ENCODE results near the gene ZNF169. TPM values are rescaled to one million over a fixed set of nuclear protein-coding genes. Genes with fewer than 3 reads are reported as not detected.
"Not testable (repeated sequence)": the region's sequence is repeated elsewhere in the genome, so short reads cannot be mapped to it uniquely, and the experiment has no call there.

The ZNF169 gene
- total and polyA plus RNA-seq, 4 donors = 0.75 to 4.6 (median 1.4) TPM

DNA sequence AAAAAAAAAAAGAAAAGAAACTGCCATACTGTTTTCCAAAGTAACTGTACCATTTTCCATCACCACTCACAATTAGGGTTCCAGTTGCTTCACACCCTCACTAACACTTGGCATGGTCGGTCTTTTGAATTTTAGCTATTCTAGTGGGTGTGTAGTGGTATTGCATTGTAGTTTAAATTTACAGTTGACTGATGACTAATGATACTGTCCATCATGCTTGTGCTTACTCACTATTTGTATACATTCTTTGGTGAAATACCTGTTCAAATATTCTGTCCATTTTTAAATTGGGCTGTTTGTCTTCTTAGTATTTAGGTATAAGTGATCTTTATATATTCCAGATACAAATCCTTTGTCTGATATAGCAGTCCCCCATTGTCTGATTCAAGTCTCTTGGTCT, 36.2 kb upstream of the ZNF169 start:
- H3K4me1 ChIP-seq (ENCODE audit: control insufficient read depth in 4 of 4, insufficient read depth in 4 of 4, low read length in 3 of 4) = no peaks in the 10 kb centered on the region
- H3K4me3 ChIP-seq (ENCODE audit: low read depth in 1 of 3, low read length in 3 of 3) = no peak overlapping the region
- H3K27ac ChIP-seq (ENCODE audit: low read depth in 1 of 2, low read length in 2 of 2) = no peak overlapping the region
- 74% methylated on average over 1 of the region's 1 CpG for WGBS
- no peak overlapping the region for H3K9ac ChIP-seq (ENCODE audit: low read depth in 1 of 2, low read length in 2 of 2)
- DNase-seq (ENCODE audit: low spot score) = no peak
- TF ChIP-seq EGR1 (IDR thresholded peaks at IDR 0.05; ENCODE audit: low read depth in 2 of 2) = no peak
- no peak for TF ChIP-seq GABPA (IDR thresholded peaks at IDR 0.05 in 1 of 2, conservative IDR thresholded peaks at IDR 0.05 in 1 of 2)
- TF ChIP-seq, protein P1, sequence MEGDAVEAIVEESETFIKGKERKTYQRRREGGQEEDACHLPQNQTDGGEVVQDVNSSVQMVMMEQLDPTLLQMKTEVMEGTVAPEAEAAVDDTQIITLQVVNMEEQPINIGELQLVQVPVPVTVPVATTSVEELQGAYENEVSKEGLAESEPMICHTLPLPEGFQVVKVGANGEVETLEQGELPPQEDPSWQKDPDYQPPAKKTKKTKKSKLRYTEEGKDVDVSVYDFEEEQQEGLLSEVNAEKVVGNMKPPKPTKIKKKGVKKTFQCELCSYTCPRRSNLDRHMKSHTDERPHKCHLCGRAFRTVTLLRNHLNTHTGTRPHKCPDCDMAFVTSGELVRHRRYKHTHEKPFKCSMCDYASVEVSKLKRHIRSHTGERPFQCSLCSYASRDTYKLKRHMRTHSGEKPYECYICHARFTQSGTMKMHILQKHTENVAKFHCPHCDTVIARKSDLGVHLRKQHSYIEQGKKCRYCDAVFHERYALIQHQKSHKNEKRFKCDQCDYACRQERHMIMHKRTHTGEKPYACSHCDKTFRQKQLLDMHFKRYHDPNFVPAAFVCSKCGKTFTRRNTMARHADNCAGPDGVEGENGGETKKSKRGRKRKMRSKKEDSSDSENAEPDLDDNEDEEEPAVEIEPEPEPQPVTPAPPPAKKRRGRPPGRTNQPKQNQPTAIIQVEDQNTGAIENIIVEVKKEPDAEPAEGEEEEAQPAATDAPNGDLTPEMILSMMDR (IDR thresholded peaks at IDR 0.05; ENCODE audit: low read depth, low read length, missing input control) = no peak
- no peak for TF ChIP-seq FOXA1 (IDR thresholded peaks at IDR 0.05)
- TF ChIP-seq SP1 (IDR thresholded peaks at IDR 0.05) = no peak
- no peak for TF ChIP-seq RAD21 (IDR thresholded peaks at IDR 0.05)
- TF ChIP-seq, protein P2, sequence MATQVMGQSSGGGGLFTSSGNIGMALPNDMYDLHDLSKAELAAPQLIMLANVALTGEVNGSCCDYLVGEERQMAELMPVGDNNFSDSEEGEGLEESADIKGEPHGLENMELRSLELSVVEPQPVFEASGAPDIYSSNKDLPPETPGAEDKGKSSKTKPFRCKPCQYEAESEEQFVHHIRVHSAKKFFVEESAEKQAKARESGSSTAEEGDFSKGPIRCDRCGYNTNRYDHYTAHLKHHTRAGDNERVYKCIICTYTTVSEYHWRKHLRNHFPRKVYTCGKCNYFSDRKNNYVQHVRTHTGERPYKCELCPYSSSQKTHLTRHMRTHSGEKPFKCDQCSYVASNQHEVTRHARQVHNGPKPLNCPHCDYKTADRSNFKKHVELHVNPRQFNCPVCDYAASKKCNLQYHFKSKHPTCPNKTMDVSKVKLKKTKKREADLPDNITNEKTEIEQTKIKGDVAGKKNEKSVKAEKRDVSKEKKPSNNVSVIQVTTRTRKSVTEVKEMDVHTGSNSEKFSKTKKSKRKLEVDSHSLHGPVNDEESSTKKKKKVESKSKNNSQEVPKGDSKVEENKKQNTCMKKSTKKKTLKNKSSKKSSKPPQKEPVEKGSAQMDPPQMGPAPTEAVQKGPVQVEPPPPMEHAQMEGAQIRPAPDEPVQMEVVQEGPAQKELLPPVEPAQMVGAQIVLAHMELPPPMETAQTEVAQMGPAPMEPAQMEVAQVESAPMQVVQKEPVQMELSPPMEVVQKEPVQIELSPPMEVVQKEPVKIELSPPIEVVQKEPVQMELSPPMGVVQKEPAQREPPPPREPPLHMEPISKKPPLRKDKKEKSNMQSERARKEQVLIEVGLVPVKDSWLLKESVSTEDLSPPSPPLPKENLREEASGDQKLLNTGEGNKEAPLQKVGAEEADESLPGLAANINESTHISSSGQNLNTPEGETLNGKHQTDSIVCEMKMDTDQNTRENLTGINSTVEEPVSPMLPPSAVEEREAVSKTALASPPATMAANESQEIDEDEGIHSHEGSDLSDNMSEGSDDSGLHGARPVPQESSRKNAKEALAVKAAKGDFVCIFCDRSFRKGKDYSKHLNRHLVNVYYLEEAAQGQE (IDR thresholded peaks at IDR 0.05) = no peak
- TF ChIP-seq, protein P3, sequence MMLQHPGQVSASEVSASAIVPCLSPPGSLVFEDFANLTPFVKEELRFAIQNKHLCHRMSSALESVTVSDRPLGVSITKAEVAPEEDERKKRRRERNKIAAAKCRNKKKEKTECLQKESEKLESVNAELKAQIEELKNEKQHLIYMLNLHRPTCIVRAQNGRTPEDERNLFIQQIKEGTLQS (IDR thresholded peaks at IDR 0.05) = no peak
- TF ChIP-seq JUND (IDR thresholded peaks at IDR 0.05) = no peak
- no peak for TF ChIP-seq ZBTB33 (IDR thresholded peaks at IDR 0.05)
- no peak for TF ChIP-seq TAF1 (conservative IDR thresholded peaks at IDR 0.05)
- no peak for TF ChIP-seq YY1 (IDR thresholded peaks at IDR 0.05)
- H3K36me3 ChIP-seq (ENCODE audit: control insufficient read depth in 4 of 4, insufficient read depth in 3 of 4, low read depth in 1 of 4, low read length in 3 of 4) = no peaks in the 10 kb centered on the region
- H3K27me3 ChIP-seq (ENCODE audit: control insufficient read depth in 4 of 4, insufficient read depth in 4 of 4, low read length in 3 of 4) = no peaks in the 10 kb centered on the region
- no peaks in the 10 kb centered on the region for H3K9me3 ChIP-seq (ENCODE audit: control insufficient read depth in 4 of 4, low read length in 3 of 4)

GRCh38 chr9:94225413-94225812, 33.7 kb upstream of the ZNF169 start:
- not testable (repeated sequence) for H3K9ac ChIP-seq (ENCODE audit: low read depth in 1 of 2, low read length in 2 of 2); H3K4me3 ChIP-seq (ENCODE audit: low read depth in 1 of 3, low read length in 3 of 3); DNase-seq (ENCODE audit: low spot score); H3K36me3 ChIP-seq (ENCODE audit: control insufficient read depth in 4 of 4, insufficient read depth in 3 of 4, low read depth in 1 of 4, low read length in 3 of 4); H3K27me3 ChIP-seq (ENCODE audit: control insufficient read depth in 4 of 4, insufficient read depth in 4 of 4, low read length in 3 of 4); H3K27ac ChIP-seq (ENCODE audit: low read depth in 1 of 2, low read length in 2 of 2); H3K9me3 ChIP-seq (ENCODE audit: control insufficient read depth in 4 of 4, low read length in 3 of 4); H3K4me1 ChIP-seq (ENCODE audit: control insufficient read depth in 4 of 4, insufficient read depth in 4 of 4, low read length in 3 of 4)
- 85% methylated on average over 2 of the region's 2 CpGs for WGBS
